Esophagus squamous epithelium (tissue), 5 donors: ENCODE results near the gene DEPDC7. TPM values are rescaled to one million over a fixed set of nuclear protein-coding genes. Genes with fewer than 3 reads are reported as not detected.
A peak's percentile ranks its signal among the peaks of the same experiment; 100 is the strongest.

Experiments
- DNase-seq: peaks from one replicate; lab custom pipeline; 2025; lab: John Stamatoyannopoulos, UW
- H3K27ac ChIP-seq, 4 donors: fragments of 200-600 bp; sonication (generic); one replicate each; pipeline ENCODE4 v1.5.1; 2016 to 2019; ENCODE audit warnings: mild to moderate bottlenecking in 1 of 4
- H3K27me3 ChIP-seq, 4 donors: fragments of 200-600 bp; sonication (generic); 1 replicate in 3 of 4; 2 replicates in 1 of 4; pipeline versions ENCODE4 v1.5.1 to v1.6.0; 2017 to 2021; ENCODE audit warnings: antibody characterized with exemption in 1 of 4
- H3K36me3 ChIP-seq, 3 donors: fragments of 200-600 bp; sonication (generic); one replicate each; pipeline ENCODE4 v1.5.1; 2016 to 2019
- H3K4me1 ChIP-seq, 3 donors: fragments of 200-600 bp; sonication (generic); one replicate each; pipeline ENCODE4 v1.5.1; 2017 to 2019
- H3K4me3 ChIP-seq, 4 donors: fragments of 200-600 bp; sonication (generic); 1 replicate in 3 of 4; 2 replicates in 1 of 4; pipeline ENCODE4 v1.5.1; 2016 to 2019; ENCODE audit warnings: mild to moderate bottlenecking in 2 of 4, moderate library complexity in 1 of 4
- H3K9me3 ChIP-seq, 3 donors: fragments of 200-600 bp; sonication (generic); one replicate each; pipeline ENCODE4 v1.5.1; 2016 to 2019
- POLR2A ChIP-seq, 4 donors: fragments of 450-650 bp; IDR thresholded peaks; one replicate each; pipeline ENCODE4 v1.6.1; 2017; ENCODE audit warnings: antibody characterized with exemption in 4 of 4, mild to moderate bottlenecking in 4 of 4, moderate library complexity in 3 of 4
- WGBS, 2 donors: methylation state at CpG; one replicate each; pipeline ENCODE4 v1.1.5; 2018; 5-methylcytosine and 5-hydroxymethylcytosine counted together
- intact Hi-C: fragments of 100-400 bp; cut with DNase I; formaldehyde crosslinking; loops from one replicate; pipeline ENCODE4 v1.15.0; 2022
- total RNA-seq, 4 donors: library from RNA; depleted of rRNA; stranded (reverse); fragments of >200 nt; gene quantifications; one replicate each; pipeline ENCODE4 v1.1.0, GENCODE V29; 2016
- TF ChIP-seq, protein P1 (sequence below), 6 experiments: fragments of 450-650 bp in 4 of 6; fragments of 200-600 bp in 2 of 6; sonication (generic) in 2 of 6; IDR thresholded peaks; one replicate each; pipeline ENCODE4 v1.5.1; 2016 to 2019; ENCODE audit warnings: antibody characterized with exemption in 6 of 6, mild to moderate bottlenecking in 4 of 6, moderate library complexity in 4 of 6
- donor health status: DM: yes; HTN: yes; CAD: no.

DEPDC7 gene
- total RNA-seq, 4 donors from 2014 or later = 2.3 to 9.7 (median 6.8) TPM

DNA sequence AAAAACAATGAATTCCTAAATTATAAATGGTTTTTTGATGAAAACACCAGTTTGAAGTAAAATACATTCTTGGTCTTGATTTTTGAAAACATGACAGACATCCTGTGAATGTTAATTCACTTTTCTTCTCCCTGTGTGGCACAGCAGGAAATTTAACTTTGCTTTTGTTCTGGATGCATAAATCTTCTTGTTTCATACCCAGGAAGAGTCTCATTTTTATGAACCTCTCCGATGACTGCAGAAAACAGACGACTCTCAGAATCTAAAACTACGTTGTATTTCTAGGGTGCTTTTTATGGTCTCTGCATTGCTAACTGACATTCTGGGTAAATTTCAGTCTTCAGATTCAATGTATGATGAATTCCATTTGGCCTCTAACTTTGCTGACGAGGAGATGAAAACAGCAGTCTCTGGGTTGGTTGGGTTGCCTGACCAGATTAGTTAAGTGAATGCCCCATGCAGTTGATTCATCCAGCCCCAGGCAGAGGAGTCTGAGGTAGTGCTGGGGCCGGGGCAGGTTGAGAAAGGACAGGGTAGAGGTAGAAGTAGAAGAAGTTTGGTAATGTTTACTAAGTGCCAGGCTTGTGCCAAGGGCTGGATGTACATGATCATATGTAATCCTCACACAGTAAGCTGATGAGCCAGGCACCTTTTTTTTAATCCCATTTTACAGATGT is 43.8 kb downstream of the DEPDC7 start:
- no peak for DNase-seq
- TF ChIP-seq, protein P1, sequence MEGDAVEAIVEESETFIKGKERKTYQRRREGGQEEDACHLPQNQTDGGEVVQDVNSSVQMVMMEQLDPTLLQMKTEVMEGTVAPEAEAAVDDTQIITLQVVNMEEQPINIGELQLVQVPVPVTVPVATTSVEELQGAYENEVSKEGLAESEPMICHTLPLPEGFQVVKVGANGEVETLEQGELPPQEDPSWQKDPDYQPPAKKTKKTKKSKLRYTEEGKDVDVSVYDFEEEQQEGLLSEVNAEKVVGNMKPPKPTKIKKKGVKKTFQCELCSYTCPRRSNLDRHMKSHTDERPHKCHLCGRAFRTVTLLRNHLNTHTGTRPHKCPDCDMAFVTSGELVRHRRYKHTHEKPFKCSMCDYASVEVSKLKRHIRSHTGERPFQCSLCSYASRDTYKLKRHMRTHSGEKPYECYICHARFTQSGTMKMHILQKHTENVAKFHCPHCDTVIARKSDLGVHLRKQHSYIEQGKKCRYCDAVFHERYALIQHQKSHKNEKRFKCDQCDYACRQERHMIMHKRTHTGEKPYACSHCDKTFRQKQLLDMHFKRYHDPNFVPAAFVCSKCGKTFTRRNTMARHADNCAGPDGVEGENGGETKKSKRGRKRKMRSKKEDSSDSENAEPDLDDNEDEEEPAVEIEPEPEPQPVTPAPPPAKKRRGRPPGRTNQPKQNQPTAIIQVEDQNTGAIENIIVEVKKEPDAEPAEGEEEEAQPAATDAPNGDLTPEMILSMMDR (IDR thresholded peaks at IDR 0.05) = no peak
- no peak for TF ChIP-seq POLR2A (IDR thresholded peaks at IDR 0.05)
- WGBS, 2 donors = 52 to 62% methylated on average over 5 of the region's 5 CpGs

DNA sequence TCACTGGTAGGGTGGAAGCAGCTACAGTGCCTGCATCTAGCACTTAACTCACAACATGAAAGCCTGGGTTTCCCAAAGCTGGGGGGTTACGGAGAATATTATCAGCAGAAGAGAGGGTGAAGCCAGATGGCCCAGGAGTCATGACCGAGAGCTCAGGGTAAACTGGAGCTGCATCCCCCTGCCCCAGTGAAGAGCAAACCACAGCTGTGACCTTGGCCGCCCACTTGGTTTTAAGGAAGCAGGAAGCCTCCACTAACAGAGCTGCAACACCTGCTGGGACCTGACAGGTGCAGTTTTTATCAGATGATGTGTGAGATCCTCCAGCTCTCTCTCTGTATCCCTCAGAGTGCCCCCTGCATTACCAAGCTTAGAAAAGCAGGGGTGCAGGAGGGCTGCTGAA is 44.6 kb downstream of the DEPDC7 start:
- Histone ChIP-seq H3K27ac (peak overlapping the region; percentile 64 to 85 (median 67)), H3K9me3 (no peaks in the 10 kb centered on the region), H3K36me3 (peaks cover 0 to 71% (median 10%) of the 10 kb centered on the region in 3 donors), H3K27me3 (no peaks in the 10 kb centered on the region), H3K4me3 (no peak overlapping the region), H3K4me1 (peaks cover 14 to 89% (median 47%) of the 10 kb centered on the region in 3 donors)
- no peak for TF ChIP-seq POLR2A (IDR thresholded peaks at IDR 0.05)
- TF ChIP-seq, protein P1 (IDR thresholded peaks at IDR 0.05) = no peak
- intact Hi-C loops = no loop called here
- no peak for DNase-seq
- WGBS, 2 donors = 89 to 96% methylated on average over 2 to 3 of the region's 3 CpGs

More for the DNA sequence above, 43.8 kb downstream of the DEPDC7 start:
- peak overlapping the region; percentile 25 to 85 (median 55) for H3K27ac ChIP-seq
- no peaks in the 10 kb centered on the region for H3K9me3 ChIP-seq
- H3K4me1 ChIP-seq = peaks cover 8 to 83% (median 39%) of the 10 kb centered on the region in 3 donors
- H3K27me3 ChIP-seq = no peaks in the 10 kb centered on the region
- intact Hi-C loops = no loop called here
- H3K36me3 ChIP-seq = peaks cover 0 to 79% (median 10%) of the 10 kb centered on the region in 3 donors
- H3K4me3 ChIP-seq = no peak overlapping the region

DNA sequence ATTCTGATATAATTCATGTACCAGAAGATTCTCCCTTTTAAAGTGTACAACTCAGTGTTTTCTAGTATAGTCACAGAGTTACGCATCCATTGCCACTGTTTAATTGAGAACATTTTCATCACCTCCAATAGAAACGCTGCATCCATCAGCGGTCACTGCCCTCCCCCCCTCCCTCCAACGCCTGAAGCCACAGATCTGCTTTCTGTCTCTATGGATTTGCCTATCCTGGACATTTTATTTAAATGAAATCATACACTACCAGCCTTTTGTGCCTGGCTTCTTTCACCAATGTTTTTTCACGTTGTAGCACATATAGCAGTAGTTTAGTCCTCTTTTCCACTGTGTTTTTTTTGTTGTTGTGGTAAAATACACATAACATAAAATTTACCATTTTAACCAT is 46.5 kb downstream of the DEPDC7 start:
- peak overlapping the region in 3 of 4 donors; percentile 64 to 85 (median 70) for H3K27ac ChIP-seq
- H3K4me1 ChIP-seq = peaks cover 14 to 86% (median 50%) of the 10 kb centered on the region in 3 donors
- intact Hi-C loops = no loop called here
- no peak overlapping the region for H3K4me3 ChIP-seq
- 58 to 62% methylated on average over 5 of the region's 5 CpGs for WGBS, 2 donors
- no peak for DNase-seq
- no peaks in the 10 kb centered on the region for H3K27me3 ChIP-seq
- TF ChIP-seq, protein P1 (IDR thresholded peaks at IDR 0.05) = no peak
- H3K9me3 ChIP-seq = no peaks in the 10 kb centered on the region
- peaks cover 0 to 73% (median 14%) of the 10 kb centered on the region in 3 donors for H3K36me3 ChIP-seq

DNA sequence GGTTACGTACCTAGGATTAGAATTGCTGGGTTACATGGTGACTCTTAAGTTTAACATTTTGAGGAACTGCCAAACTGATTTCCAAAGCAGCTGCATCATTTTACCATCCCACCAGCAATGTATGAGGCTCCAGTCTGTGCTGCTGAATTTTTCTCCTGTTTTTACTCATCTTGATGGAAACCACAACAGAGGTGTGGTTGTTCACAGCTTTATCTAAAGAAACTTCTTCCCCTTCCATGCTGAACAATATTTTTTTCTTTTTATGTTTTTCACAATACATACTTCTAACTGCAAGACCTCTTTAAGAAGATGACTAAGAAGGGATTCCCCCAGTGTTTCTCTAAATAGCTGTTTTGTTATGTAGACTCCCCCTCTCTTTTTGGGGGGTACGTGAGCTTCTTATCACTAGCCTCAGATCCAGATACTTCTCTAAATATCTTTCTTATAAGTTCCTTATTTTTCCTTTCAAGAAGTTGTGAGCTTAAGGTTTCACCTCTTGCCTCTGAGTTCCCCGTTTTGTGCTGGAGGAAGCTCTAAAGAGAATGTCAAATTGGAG is 47.7 kb downstream of the DEPDC7 start:
- Histone ChIP-seq H3K36me3 (peaks cover 1 to 74% (median 16%) of the 10 kb centered on the region in 3 donors), H3K27me3 (no peaks in the 10 kb centered on the region), H3K27ac (peak overlapping the region; percentile 71 to 85 (median 77)), H3K4me3 (no peak overlapping the region), H3K9me3 (no peaks in the 10 kb centered on the region), H3K4me1 (peaks cover 14 to 83% (median 50%) of the 10 kb centered on the region in 3 donors)
- TF ChIP-seq, protein P1 (IDR thresholded peaks at IDR 0.05) = no peak
- no peak for TF ChIP-seq POLR2A (IDR thresholded peaks at IDR 0.05)
- no peak for DNase-seq
- WGBS, 2 donors = 20 to 38% methylated on average over 3 of the region's 3 CpGs
- intact Hi-C loops = no loop called here
